Measurements from ENCODE around the gene PKLR. TPM values are rescaled to one million over a fixed set of nuclear protein-coding genes. Genes with fewer than 3 reads are reported as not detected.

PKLR gene
- total RNA-seq, 1 experiment from 2014 or later: not detected

- Histone ChIP-seq H3K4ac (ENCODE audit: low read depth, low read length) (no peak overlapping the region), H3K56ac (ENCODE audit: insufficient read length, low read depth, low read length) (no peak overlapping the region), H3K4me1 (ENCODE audit: insufficient read depth, low read length) (peaks cover 4% of the 10 kb centered on the region), H3K27ac (ENCODE audit: insufficient read length, low read depth, low read length) (no peak overlapping the region), H2BK20ac (ENCODE audit: low read depth, low read length, poor library complexity, severe bottlenecking) (no peak overlapping the region), H2BK12ac (ENCODE audit: insufficient read length, low read depth, low read length) (no peak overlapping the region), H3K14ac (ENCODE audit: insufficient read depth, low read length) (no peak overlapping the region), H2BK15ac (ENCODE audit: low read depth, low read length) (no peak overlapping the region), H3K23me2 (ENCODE audit: insufficient read length, low read depth, low read length, poor library complexity, severe bottlenecking) (peaks cover 8% of the 10 kb centered on the region), H3K9ac (ENCODE audit: extremely low read depth, insufficient read length, low read length) (no peak overlapping the region), H4K20me1 (ENCODE audit: control insufficient read depth, insufficient read depth, insufficient read length) (no peaks in the 10 kb centered on the region), H2AK5ac (ENCODE audit: insufficient read length, low read length) (no peak overlapping the region), H3K79me2 (ENCODE audit: insufficient read depth, low read length) (peaks cover 11% of the 10 kb centered on the region), H4K5ac (ENCODE audit: insufficient read length, low read depth, low read length) (no peak overlapping the region), H3K4me2 (ENCODE audit: insufficient read depth, insufficient read length, low read length) (no peak overlapping the region), H2BK5ac (ENCODE audit: insufficient read length, low read length) (no peak overlapping the region), H2AFZ (ENCODE audit: low read length) (no peak overlapping the region), H3K79me1 (ENCODE audit: insufficient read depth, low read depth, low read length, poor library complexity, severe bottlenecking) (peaks cover 4% of the 10 kb centered on the region), H2BK120ac (ENCODE audit: low read depth, low read length, poor library complexity, severe bottlenecking) (no peak overlapping the region), H3K23ac (ENCODE audit: insufficient read length, low read depth, low read length) (no peak overlapping the region), H3T11ph (ENCODE audit: low read length) (no peak overlapping the region), H3K9me3 (ENCODE audit: control insufficient read depth, low read depth, low read length) (no peaks in the 10 kb centered on the region), H4K8ac (replicated peaks; ENCODE audit: insufficient read length, low read depth, low read length) (no peak overlapping the region), H3K27me3 (ENCODE audit: insufficient read depth, low read length) (no peaks in the 10 kb centered on the region), H4K91ac (ENCODE audit: insufficient read length, low read depth, low read length) (no peak overlapping the region), H3K18ac (ENCODE audit: insufficient read length, low read depth, low read length) (no peak overlapping the region)
- Mint-ChIP-seq H3K27me3 (ENCODE audit: low read depth) (no peaks in the 10 kb centered on the region), H3K36me3 (ENCODE audit: insufficient read depth in 1 of 3, low read depth in 3 of 3) (peaks cover 64 to 83% (median 79%) of the 10 kb centered on the region in 3 experiments; a peak in 6 of 7 replicates), H3K4me1 (peaks cover 7 to 19% of the 10 kb centered on the region in 2 experiments), H3K9me3 (0 out of 5 replicates have a peak, but pooled peaks cover 0 to 3% of the 10 kb centered on the region in 2 experiments), H3K4me3 (no peak overlapping the region), H3K27ac (no peak overlapping the region)
- DNase-seq: no peak
- WGBS (ENCODE audit: extremely low coverage, insufficient read length, low lambda C conversion rate): no CpG with 5 or more reads among the region's 21 CpGs
- TF ChIP-seq CTCF (conservative IDR thresholded peaks at IDR 0.05): no peak
These were observed 31.9 kb downstream of the PKLR start for GRCh38 chr1:155269381-155269780.
